NCI-H510A treated with DMSO at 0.1 percent for 48 hours (cell line): ENCODE results near the gene CSNK2B.
"Not testable (repeated sequence)": the region's sequence is repeated elsewhere in the genome, so short reads cannot be mapped to it uniquely, and the experiment has no call there.

ENCODE experiments used
- DNase-seq: peaks from one replicate; lab custom pipeline; 2025; lab: John Stamatoyannopoulos, UW

CSNK2B gene

DNA sequence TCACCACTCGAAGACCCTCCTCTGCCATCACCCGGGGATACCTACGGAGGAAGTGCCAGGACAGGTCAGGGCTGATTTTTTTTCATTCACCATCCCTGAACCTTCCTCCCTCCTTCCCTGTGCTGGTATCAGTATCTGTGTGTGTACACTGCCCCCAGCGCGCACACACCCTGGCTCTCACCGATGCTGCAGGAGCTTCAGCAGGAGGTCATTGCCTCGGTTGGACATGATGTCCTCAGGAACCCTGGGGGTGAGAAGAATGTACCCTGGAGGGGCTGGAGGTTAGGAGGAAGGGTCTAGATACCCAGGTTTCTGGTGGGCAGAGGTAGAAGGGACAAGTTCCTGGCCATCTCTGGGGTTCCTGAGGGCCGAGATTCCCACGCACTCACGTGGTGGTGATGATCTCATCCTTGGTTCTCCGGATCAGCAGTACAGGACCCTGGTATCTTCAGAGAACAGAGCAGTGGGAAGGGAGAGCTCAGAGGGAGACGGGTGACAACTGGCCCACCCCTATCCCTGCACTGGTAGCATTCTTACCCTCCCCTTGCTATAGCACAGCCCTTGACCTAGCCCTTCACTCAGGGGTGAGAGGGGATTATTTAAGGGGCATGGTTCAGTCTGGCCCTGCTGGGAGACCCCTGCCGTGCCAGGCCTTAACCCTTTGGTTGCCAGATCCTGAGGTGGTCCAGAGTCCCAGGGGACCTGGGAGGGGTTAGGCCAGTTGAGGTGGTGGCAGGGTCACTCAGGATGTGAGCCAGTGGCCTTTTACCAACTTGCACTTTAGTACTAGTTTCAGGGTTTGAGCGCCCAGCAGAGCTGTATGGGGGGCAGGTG lies 22.2 kb downstream of the CSNK2B start:
- no peak for DNase-seq

DNA sequence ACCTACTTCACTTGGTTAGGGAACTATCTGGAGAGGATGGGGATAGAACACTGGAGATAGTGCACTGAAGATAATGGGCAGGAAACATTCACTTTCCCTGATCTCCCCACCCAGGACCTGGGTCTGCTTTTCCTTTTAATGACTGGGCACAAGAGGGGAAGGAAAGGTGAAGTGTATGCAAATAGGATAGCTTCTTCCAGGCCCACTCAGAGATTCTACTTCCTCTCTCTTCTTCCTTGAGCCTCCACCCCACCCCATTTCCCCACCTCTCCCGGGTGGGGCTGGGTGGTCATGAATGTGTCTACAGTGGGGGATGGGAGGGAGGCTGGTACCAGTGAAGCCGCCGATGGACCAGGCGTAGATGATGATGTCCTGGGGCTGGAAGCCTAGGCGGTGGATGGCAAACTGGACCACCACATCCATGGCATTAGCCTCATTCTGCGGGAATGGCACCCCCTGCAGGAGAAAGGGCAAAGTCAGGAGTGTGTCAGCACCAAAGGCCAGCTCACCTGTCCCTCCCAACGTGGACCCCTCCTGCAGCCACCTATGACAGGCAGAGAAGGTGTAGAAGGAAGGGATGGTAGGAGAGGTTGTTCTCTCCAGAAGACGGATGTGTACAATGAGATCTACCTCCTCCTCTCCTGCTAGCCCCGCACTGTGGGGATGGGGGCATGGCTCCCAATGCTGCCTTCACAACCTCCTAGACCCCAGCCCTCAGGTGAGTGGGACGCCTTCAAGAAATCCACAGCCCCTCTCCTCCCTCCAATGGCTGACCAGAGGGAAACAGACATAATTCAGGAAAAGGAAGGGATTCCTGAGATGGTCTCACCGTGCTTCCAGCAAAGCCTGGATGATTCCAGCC lies 23.6 kb downstream of the CSNK2B start:
- no peak for DNase-seq

DNA sequence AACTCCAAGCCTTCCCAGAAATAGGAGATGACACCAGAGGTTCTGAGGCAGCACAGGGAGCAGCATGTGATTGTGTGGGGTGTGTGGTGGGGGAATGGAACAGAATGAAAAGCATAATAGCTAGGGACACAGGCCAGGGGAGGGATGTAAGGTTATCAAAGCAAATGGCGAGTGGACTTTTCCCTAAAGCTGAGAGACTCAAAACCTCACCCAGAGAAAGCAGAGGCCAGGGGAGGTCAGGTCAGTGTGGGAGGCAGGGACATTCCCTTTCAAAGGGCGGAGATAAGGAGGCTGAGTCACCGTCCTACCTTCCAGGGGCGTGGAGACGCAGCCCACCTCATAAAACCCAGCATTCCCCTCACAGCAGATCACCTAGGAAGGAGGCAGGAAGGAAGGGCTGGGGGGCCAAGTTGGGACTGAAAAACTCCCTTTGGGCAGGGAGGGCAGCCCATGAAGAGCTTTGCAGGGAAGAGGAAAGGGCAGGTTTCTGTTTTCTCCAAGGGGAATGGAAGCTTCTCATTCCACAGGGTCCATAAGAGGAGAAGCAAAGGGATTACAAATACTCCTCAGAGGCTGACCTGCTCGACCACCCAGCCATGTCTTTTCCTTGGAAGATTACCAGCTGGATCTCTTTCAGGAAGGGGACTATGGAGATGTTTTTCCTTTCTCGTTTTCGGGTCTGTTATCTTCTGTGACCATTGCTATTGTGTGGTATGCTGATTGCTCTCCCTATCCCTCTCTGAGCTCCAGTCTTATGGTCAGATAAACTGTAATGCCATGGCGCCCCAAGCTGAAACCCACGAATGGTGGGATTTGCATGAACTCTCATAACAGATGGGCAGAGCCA lies 24.6 kb downstream of the CSNK2B start:
- DNase-seq = no peak

DNA sequence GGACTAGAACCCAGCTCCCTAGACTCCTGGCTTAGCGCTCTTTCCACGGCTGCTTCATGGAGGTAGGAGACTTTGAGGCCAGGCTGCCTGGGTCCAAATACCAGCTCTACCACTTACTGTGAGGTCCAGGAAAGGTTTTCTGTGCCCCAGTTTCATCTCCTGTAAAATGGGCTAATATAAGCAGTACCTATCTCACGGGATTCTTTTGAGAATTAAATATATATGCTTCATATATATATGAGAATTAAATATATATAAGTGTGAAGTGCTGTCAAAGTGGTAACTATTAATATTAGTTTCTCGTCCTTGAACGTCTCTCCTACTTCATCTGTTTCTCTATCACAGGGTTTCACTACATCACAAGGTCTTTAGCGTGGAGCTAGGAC lies 25.2 kb downstream of the CSNK2B start:
- DNase-seq = no peak

GRCh38 chr6:31691564-31692108 lies 25.8 kb downstream of the CSNK2B start:
- DNase-seq = no peak

DNA sequence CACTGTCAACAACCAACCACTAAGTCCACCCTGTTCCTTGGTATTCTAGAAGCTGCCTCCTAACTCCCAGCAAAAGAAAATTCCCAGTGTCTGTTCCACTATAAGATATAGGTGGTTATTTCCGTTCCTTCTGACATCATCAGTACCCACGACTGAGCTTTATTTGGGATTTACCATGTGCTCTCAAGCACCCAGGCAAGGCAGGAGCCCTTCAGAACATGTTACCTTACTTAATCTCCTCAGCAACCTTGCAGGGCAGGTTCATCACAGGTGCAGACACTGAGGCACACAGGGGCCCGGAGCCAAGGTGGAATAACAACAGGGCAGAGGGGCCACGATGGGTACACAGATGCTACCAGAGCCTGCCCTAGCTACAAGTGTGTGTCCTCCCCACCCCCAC lies 26.5 kb downstream of the CSNK2B start:
- no peak for DNase-seq

DNA sequence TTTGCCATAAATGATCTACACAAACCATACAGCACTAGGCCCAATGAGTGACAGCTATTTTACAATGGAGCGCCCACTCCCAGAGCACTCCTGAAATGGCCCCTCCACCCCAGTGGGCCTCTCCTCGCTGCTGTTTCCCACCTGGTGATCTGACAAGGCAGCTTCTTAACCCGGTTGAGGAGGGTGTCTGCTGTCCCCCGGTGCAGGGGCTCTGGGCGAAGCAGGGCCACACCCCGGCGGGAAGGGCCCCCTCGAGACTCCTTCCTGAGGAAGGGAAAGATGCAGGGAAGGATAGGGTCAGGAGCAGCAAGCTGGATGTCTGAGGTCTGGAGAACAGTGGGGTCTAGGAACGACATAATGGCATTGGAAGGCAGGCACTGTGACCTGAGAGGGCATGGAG lies 27.0 kb downstream of the CSNK2B start:
- DNase-seq = no peak

- no peak for DNase-seq
These were observed 27.7 kb downstream of the CSNK2B start for GRCh38 chr6:31693535-31693934.

GRCh38 chr6:31697555-31697954 lies 31.7 kb downstream of the CSNK2B start:
- DNase-seq = no peak

- no peak for DNase-seq
These were observed 35.0 kb downstream of the CSNK2B start for GRCh38 chr6:31700740-31701401.

GRCh38 chr6:31701666-31702404 lies 36.0 kb downstream of the CSNK2B start:
- no peak for DNase-seq

DNA sequence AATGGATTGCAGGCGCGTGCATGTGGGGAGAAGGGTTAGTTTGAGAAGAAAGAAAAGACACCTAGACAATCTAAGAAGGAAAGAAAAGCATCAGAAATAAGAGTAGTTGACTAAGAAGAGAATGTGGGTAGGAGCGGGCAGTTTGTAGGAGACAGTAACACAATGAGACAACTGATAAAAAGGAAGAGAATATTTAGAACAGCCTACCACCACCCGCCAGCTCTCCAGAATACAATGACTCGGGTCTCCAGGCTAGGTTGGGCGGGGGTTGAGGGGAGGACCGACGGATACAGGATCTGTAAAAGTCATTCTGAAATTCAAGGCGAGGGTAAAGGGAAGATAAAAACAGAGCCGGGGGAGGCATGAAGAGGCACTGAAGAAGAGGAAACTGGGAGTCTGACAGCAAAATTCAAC lies 36.5 kb downstream of the CSNK2B start:
- no peak for DNase-seq

GRCh38 chr6:31702819-31703716 lies 37.2 kb downstream of the CSNK2B start, which contains the start of gene ABHD16A:
TSS of gene ABHD16A (minus strand) at chr6:31703324. CDS start at chr6:31703281, 43 bp downstream.
- DNase-seq = peak; percentile 98

DNA sequence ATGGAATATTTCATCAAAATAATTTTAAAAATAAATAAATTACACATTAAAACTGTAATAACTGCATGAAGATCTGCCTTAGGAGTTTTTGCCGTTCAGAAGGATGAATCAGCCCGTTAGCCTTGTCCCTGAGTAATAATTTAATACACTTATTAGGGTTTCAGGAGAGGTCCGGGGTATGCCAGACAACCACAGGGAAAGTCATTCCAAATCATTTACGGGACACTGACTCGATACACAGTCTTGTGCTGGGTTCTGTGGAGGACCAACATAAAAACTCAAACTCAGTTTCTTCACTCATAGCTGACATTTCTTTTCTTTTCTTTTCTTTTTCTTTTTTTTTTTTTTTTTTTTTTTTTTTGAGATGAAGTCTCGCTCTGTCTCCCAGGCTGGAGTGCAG lies 40.1 kb downstream of the CSNK2B start:
- no peak for DNase-seq

GRCh38 chr6:31706599-31706998 lies 40.7 kb downstream of the CSNK2B start, which contains the start of gene LY6G6F:
TSS of gene LY6G6F (plus strand) at chr6:31706866. CDS start at chr6:31706907, 41 bp downstream.
- DNase-seq = no peak

DNA sequence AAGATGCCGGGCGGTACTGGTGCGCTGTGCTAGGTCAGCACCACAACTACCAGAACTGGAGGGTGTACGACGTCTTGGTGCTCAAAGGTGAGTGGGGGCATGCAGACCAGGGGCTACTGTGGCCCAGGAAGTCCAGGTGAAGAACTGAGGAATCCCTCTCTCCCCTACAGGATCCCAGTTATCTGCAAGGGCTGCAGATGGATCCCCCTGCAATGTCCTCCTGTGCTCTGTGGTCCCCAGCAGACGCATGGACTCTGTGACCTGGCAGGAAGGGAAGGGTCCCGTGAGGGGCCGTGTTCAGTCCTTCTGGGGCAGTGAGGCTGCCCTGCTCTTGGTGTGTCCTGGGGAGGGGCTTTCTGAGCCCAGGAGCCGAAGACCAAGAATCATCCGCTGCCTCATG lies 41.8 kb downstream of the CSNK2B start:
- DNase-seq = no peak

- no peak for DNase-seq
These were observed 42.3 kb downstream of the CSNK2B start for GRCh38 chr6:31708224-31708623.

GRCh38 chr6:31709157-31709556 lies 43.3 kb downstream of the CSNK2B start:
- not testable (repeated sequence) for DNase-seq

- no peak for DNase-seq
These were observed 44.8 kb downstream of the CSNK2B start for GRCh38 chr6:31710523-31711219.
